ENCODE measurements around the gene B4GALT2. TPM values are rescaled to one million over a fixed set of nuclear protein-coding genes. Genes with fewer than 3 reads are reported as not detected.

Gene B4GALT2
- total and polyA plus RNA-seq, 2 donors (not counting 3 experiments of a cell fraction or from before 2014, with no cell fraction given), result 80.0 to 103 TPM

GRCh38 chr1:43954036-43954435 lies 25.0 kb upstream of the B4GALT2 start:
- no peaks in the 10 kb centered on the region for H3K79me2 ChIP-seq (ENCODE audit: control insufficient read depth, insufficient read depth, low read length)
- no peak overlapping the region for H3K4me2 ChIP-seq (ENCODE audit: insufficient read depth, low read length)
- no peak overlapping the region for H3K27ac ChIP-seq (ENCODE audit: insufficient read depth, low read depth, low read length)
- H3K9me3 ChIP-seq (replicated peaks; ENCODE audit: control insufficient read depth, insufficient read depth, low read length), result no peaks in the 10 kb centered on the region
- no peaks in the 10 kb centered on the region for H4K20me1 ChIP-seq (replicated peaks; ENCODE audit: control insufficient read depth, extremely low read depth, insufficient read depth, low read length)
- H3K36me3 ChIP-seq (ENCODE audit: control insufficient read depth in 2 of 2, extremely low read depth in 1 of 2, insufficient read depth in 2 of 2, low read length in 2 of 2), result peaks cover 5 to 27% of the 10 kb centered on the region in 2 experiments
- dilution Hi-C loops (cut with MboI; ENCODE audit: extremely low pct_ligation_motif_present, low sequenced_read_pairs), result no loop called here
- no peaks in the 10 kb centered on the region for H3K4me1 ChIP-seq (ENCODE audit: control insufficient read depth, extremely low read depth, insufficient read depth, low read length)
- H3K9me1 ChIP-seq (replicated peaks; ENCODE audit: control insufficient read depth, extremely low read depth, insufficient read depth, low read length), result no peaks in the 10 kb centered on the region
- H3K9ac ChIP-seq (replicated peaks; ENCODE audit: extremely low read depth, insufficient read depth, low read length), result no peak overlapping the region
- ChIA-PET CTCF (interaction anchor here (1.6 to 1.7 kb wide), 2 partner anchors 21 to 94 kb away, joined by 4 to 5 read pairs; partner anchors contain the start of gene ATP6V0B), POLR2A (no interaction called here)
- no peaks in the 10 kb centered on the region for H3K27me3 ChIP-seq (ENCODE audit: control insufficient read depth in 2 of 2, insufficient read depth in 2 of 2, low read length in 2 of 2)
- intact Hi-C loops (cut with micrococcal nuclease), result no loop called here
- FAIRE-seq (no peak), DNase-seq (ENCODE audit: low read depth, low spot score) (no peak)
- no peak overlapping the region for H3K4me3 ChIP-seq (replicated peaks in 1 of 3; ENCODE audit: insufficient read depth in 1 of 3, low read depth in 1 of 3, low read length in 3 of 3)
- no peak overlapping the region for H2AFZ ChIP-seq (ENCODE audit: low read depth, low read length)
- TF ChIP-seq POLR2AphosphoS5 (IDR thresholded peaks at IDR 0.05; ENCODE audit: insufficient read depth, low read depth, low read length), result no peak
- BruUV-seq (replicated peaks), result no TSS peak

- ChIA-PET CTCF (interaction anchor here (0.8 to 1.6 kb wide), 2 partner anchors 192 to 193 kb away, joined by 3 to 5 read pairs; no protein-coding TSS in a partner anchor), POLR2A (no interaction called here)
- Histone ChIP-seq H3K4me3 (replicated peaks in 1 of 3; ENCODE audit: insufficient read depth in 1 of 3, low read depth in 1 of 3, low read length in 3 of 3) (no peak overlapping the region), H3K4me1 (ENCODE audit: control insufficient read depth, extremely low read depth, insufficient read depth, low read length) (no peaks in the 10 kb centered on the region), H3K27me3 (ENCODE audit: control insufficient read depth in 2 of 2, insufficient read depth in 2 of 2, low read length in 2 of 2) (no peaks in the 10 kb centered on the region), H3K9ac (replicated peaks; ENCODE audit: extremely low read depth, insufficient read depth, low read length) (no peak overlapping the region), H3K36me3 (ENCODE audit: control insufficient read depth in 2 of 2, extremely low read depth in 1 of 2, insufficient read depth in 2 of 2, low read length in 2 of 2) (peaks cover 5 to 28% of the 10 kb centered on the region in 2 experiments), H4K20me1 (replicated peaks; ENCODE audit: control insufficient read depth, extremely low read depth, insufficient read depth, low read length) (no peaks in the 10 kb centered on the region), H3K27ac (ENCODE audit: insufficient read depth, low read depth, low read length) (no peak overlapping the region), H3K9me1 (replicated peaks; ENCODE audit: control insufficient read depth, extremely low read depth, insufficient read depth, low read length) (no peaks in the 10 kb centered on the region), H3K4me2 (ENCODE audit: insufficient read depth, low read length) (no peak overlapping the region), H2AFZ (ENCODE audit: low read depth, low read length) (no peak overlapping the region), H3K79me2 (ENCODE audit: control insufficient read depth, insufficient read depth, low read length) (no peaks in the 10 kb centered on the region), H3K9me3 (replicated peaks; ENCODE audit: control insufficient read depth, insufficient read depth, low read length) (no peaks in the 10 kb centered on the region)
- BruUV-seq (replicated peaks), result no TSS peak
- intact Hi-C loops (cut with micrococcal nuclease) (no loop called here), dilution Hi-C loops (cut with MboI; ENCODE audit: extremely low pct_ligation_motif_present, low sequenced_read_pairs) (no loop called here)
- DNase-seq (ENCODE audit: low read depth, low spot score) (no peak), FAIRE-seq (no peak)
- TF ChIP-seq FOS (IDR thresholded peaks at IDR 0.05; ENCODE audit: borderline replicate concordance, insufficient read depth, low read length), result no peak
- no peak for TF ChIP-seq POLR2A (IDR thresholded peaks at IDR 0.05; ENCODE audit: low read depth, low read length)
- TF ChIP-seq EZH2 (IDR thresholded peaks at IDR 0.05; ENCODE audit: borderline replicate concordance, low read depth, low read length, severe bottlenecking), result no peak
- no peak for TF ChIP-seq JUN (IDR thresholded peaks at IDR 0.05; ENCODE audit: borderline replicate concordance, insufficient read depth, insufficient read length, low read depth)
Measured at GRCh38 chr1:43956234-43956633, 22.8 kb upstream of the B4GALT2 start.

Data from endothelial cell of umbilical vein (primary cell).